Activated CD4-positive, alpha-beta T cell treated with anti-CD3 and anti-CD28 coated beads, Interleukin-2, Interleukin-4, amounts not matched to agents 100 ng/mL and 50 ng/mL, durations not matched to agents 16 hours and 8 hours (primary cell): ENCODE data around the gene ZSCAN20.

Experiments used
- DNase-seq: peaks from one replicate; pipeline ENCODE4 v3.0.0-alpha.2; 2020; ENCODE audit warnings: low spot score

ZSCAN20 gene

GRCh38 chr1:33472269-33472980 lies at the start of gene ZSCAN20:
ZSCAN20 (plus strand) TSS chr1:33472645; CDS start chr1:33479289, 6,644 bp downstream.
- DNase-seq: peak; percentile 93

DNA sequence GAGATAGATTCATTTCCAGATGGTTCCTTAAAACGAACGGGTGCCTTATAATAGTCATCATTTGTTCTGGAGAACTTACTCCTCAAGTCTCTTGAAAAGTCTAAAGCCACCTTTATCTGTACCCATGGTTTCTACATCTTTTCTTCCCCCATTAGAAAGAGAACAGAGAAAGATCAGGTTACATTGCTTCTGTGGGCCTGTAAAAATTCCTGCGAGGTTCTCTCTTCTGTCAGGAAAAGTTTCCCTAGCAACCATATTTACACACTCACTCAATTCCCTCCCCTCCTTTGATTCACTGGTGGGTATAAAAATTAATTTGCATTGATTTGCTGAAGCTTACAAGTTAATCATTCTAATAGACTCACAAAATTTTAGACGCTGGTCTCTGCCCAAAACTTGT lies 48.2 kb upstream of the ZSCAN20 start:
- DNase-seq: no peak

GRCh38 chr1:33424610-33425009 lies 47.8 kb upstream of the ZSCAN20 start:
- DNase-seq: no peak

- peak; percentile 12 for DNase-seq
Measured at GRCh38 chr1:33425900-33426299, 46.5 kb upstream of the ZSCAN20 start.

DNA sequence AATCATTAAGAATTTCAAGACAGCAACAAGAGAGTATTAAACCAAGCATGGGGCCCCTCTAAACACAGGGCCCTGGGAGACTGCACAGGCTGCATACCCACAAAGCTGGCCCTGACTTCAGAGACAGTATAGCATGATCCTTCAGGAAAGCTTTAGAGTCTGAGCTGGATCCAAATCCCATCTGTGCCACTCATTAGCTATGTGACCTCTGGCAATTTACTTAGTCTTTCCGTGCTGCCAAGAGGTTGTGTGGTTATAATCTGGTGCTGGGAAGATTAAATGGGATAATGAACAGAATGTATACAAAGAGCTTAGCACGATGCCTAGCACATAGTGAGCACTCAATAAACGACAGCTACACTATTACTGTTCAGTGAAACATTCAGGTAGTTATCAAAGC lies 45.5 kb upstream of the ZSCAN20 start:
- DNase-seq: no peak

GRCh38 chr1:33428661-33429060 lies 43.8 kb upstream of the ZSCAN20 start:
- DNase-seq: no peak

GRCh38 chr1:33429332-33429731 lies 43.1 kb upstream of the ZSCAN20 start:
- no peak for DNase-seq

GRCh38 chr1:33429856-33430691 lies 42.4 kb upstream of the ZSCAN20 start:
- DNase-seq: no peak

DNA sequence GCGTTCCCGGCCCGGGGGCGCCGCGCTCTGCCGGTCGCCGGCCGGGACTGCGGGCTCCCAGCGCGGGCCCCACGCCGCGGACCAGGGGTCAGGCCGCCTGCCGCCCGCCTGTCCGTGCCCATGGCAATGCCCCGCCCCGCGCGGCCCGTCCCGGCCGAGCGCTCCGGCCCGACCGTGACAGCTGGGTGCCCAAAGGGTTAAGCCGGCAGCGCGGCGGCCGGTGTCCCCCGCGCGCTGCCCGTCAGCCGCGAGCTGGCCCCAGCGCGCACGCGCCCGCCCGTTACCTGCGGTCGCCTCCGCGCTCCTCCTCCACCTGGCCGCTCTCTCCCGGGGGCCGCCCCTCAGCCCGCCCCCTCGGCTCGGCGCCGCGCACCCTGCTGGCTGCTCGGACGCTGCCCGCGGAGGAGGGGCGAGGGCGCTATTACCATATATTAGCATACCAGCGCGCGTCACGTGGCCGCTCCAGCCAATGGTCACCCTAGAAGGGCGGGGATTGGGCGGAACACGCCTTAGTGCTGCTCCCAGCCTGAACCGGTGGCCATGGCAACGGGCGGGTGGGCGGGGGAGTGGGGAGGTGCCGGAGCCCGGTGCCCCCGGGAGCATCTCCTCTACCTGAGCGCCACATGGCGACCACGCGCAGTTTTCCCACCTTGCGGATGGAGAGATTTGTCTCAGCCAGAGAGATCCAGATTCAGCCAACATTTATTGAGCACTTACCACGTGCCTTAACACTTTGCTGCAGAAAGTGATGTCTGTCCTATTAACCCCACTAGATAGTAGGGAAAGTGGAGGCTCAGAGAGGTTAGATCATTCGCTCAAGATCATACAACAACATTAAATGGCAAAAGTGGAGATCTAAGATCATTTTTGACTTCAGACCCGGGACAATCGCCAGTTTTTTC lies 41.5 kb upstream of the ZSCAN20 start, which contains the start of gene PHC2:
PHC2 (minus strand) TSS at position 404 of the 902 bp plus-strand sequence. CDS start 55,556 bp downstream, outside the sequence.
- DNase-seq: peak; percentile 86

DNA sequence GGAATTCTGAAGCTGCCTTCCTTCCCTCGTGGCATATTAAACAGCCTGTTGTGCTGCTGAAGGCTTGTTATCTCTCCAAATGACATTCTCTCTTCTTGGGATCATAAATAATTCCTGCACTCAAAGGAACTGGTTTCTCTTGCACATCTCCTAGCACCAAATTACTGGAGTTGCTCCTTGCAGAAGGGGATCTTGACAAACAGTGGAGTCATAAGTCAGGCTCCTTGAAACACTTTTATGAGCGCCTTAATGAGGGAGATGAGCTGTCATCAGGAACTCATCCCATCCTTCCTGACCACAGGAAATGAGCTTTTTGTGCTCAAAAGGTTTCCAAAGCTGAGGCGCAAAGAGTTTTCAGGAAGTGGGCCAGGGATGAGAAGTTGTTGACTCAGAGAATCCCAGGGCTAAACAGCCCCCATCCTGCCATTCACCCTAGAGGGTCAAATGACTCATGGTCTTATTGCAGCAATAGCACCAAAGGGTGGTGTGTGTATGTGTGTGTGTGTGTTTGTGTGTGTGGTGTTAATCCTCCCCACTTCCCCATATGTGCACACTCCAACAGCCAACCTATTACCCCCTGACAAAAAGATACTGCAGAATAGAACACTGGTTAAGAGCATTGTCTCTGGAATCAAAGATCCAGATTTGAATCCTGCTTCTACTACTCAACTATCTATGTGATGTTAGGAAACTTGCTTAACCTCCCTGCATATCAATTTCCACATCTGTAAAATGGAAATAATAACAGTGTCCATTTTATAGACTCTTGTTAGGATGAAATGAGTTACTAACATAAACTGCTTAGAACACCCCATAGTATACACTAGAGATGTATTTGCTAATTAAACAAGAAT lies 38.7 kb upstream of the ZSCAN20 start:
- no peak for DNase-seq

DNA sequence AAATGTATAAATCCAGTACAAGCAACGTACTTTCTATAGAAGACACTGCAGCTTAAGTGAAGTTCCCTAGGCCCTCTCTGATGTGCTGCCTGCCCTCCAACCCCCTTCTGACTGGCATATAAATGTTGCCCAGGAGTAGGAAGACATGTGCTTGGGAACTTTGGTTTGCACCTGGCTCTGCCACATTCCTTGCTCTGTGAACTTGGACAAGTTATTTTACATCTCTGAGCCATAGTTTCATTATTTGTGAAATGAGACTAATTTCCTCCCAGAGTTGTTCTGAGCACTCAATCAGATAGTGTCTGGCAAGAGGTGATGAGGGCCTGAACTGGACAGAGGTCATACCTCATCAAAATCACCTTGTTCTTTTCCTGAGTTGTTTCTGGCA lies 38.1 kb upstream of the ZSCAN20 start:
- no peak for DNase-seq

DNA sequence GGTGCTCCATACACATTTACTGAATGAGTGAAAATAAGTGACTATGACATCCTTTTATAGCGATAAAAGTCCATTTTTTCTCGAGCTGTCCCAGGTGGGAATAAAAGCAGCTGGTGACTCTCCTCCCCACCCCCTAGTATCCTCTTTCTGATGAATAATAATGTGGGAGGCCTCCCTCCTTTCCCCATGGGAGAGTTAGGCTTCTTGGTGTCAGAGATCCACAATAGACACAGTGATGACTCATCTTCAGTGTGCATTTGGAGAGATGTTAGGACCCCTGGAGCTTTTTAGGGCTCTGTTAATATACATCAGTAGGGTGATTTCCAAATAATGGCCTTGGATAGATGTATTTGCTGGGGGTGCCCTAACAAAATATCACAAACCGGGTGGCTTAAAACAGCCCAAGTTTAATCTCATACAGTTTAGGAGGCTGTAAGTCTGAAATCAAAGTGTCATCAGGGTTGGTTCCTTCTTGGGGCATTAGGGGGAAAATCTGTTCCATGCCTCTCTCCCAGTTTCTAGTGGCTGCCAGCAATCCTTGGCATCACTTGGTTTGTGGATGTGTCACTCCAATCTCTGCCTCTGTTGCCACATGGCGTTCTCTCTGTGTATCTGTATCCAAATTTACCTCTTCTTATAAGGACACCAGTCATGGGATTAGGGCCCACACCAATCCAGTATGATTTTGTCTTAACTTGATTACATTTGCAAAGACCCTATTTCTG lies 37.2 kb upstream of the ZSCAN20 start:
- no peak for DNase-seq

GRCh38 chr1:33436557-33437285 lies 35.7 kb upstream of the ZSCAN20 start:
- DNase-seq: no peak

GRCh38 chr1:33438364-33439160 lies 33.9 kb upstream of the ZSCAN20 start:
- no peak for DNase-seq

- no peak for DNase-seq
Measured at GRCh38 chr1:33439662-33440061, 32.8 kb upstream of the ZSCAN20 start.

- DNase-seq: no peak
Measured at GRCh38 chr1:33441088-33441745, 31.2 kb upstream of the ZSCAN20 start.

GRCh38 chr1:33442141-33442540 lies 30.3 kb upstream of the ZSCAN20 start:
- DNase-seq: no peak

GRCh38 chr1:33443080-33443704 lies 29.3 kb upstream of the ZSCAN20 start:
- no peak for DNase-seq
